ENCODE measurements around the gene PDE2A. TPM values are rescaled to one million over a fixed set of nuclear protein-coding genes. Genes with fewer than 3 reads are reported as not detected.

PDE2A gene
- total RNA-seq, 4 donors from 2014 or later, result 40.6 to 68.8 (median 47.6) TPM

GRCh38 chr11:72609476-72609875 is 64.7 kb downstream of the PDE2A start:
- WGBS, result 89% methylated on average over 8 of the region's 8 CpGs
- DNase-seq (ENCODE audit: extremely low spot score), result no peak
- Histone ChIP-seq H3K9me3 (no peaks in the 10 kb centered on the region), H3K4me3 (no peak overlapping the region), H3K36me3 (peaks cover 0 to 21% (median 6%) of the 10 kb centered on the region in 4 donors), H3K4me1 (peaks cover 14 to 48% (median 34%) of the 10 kb centered on the region in 4 donors), H3K27ac (replicated peaks in 1 of 4) (no peak overlapping the region), H3K27me3 (no peaks in the 10 kb centered on the region)
- intact Hi-C loops (cut with DNase I), result no loop called here
- TF ChIP-seq EP300 (IDR thresholded peaks at IDR 0.05), result no peak
- no peak for TF ChIP-seq CTCF (IDR thresholded peaks at IDR 0.05)
- TF ChIP-seq POLR2AphosphoS5 (IDR thresholded peaks at IDR 0.05), result no peak
- TF ChIP-seq POLR2A (IDR thresholded peaks at IDR 0.05; ENCODE audit: low read depth), result no peak

DNA sequence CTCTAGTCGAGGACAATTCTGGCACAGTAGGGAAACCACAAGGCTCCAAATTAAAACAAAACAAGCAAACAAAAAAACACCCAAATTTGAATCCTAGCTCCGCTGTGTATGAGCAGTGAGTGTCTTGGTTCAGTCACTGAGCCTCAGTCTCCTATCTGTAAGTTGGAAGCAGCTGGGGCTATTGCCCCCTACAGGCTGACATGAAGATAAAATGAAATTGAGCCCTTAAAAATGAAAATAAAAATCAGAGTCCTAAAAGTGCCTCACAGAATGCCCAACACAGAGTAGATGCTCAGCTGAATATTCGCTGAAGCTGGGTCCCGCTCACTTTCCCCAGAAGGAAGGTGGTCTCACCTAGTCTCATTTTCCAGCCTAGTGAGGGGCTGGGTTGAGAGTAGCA is 65.2 kb downstream of the PDE2A start:
- no peak overlapping the region for H3K27ac ChIP-seq (replicated peaks in 1 of 4)
- TF ChIP-seq EP300 (IDR thresholded peaks at IDR 0.05), result no peak
- peak in 2 of 3 experiments; percentile 21 to 39 for TF ChIP-seq CTCF (IDR thresholded peaks at IDR 0.05)
- no peak for TF ChIP-seq POLR2A (IDR thresholded peaks at IDR 0.05; ENCODE audit: low read depth)
- no peak for TF ChIP-seq POLR2AphosphoS5 (IDR thresholded peaks at IDR 0.05)
- no peak for DNase-seq (ENCODE audit: extremely low spot score)
- 84% methylated on average over 4 of the region's 4 CpGs for WGBS
- no peak overlapping the region for H3K4me3 ChIP-seq
- no peaks in the 10 kb centered on the region for H3K27me3 ChIP-seq
- peaks cover 14 to 44% (median 30%) of the 10 kb centered on the region in 4 donors for H3K4me1 ChIP-seq
- H3K36me3 ChIP-seq, result peaks cover 0 to 26% (median 8%) of the 10 kb centered on the region in 4 donors
- intact Hi-C loops (cut with DNase I), result no loop called here
- no peaks in the 10 kb centered on the region for H3K9me3 ChIP-seq

GRCh38 chr11:72607496-72607895 is 66.7 kb downstream of the PDE2A start:
- no peaks in the 10 kb centered on the region for H3K9me3 ChIP-seq
- no peak for TF ChIP-seq CTCF (IDR thresholded peaks at IDR 0.05)
- no peak for TF ChIP-seq POLR2AphosphoS5 (IDR thresholded peaks at IDR 0.05)
- TF ChIP-seq POLR2A (IDR thresholded peaks at IDR 0.05; ENCODE audit: low read depth), result no peak
- TF ChIP-seq EP300 (IDR thresholded peaks at IDR 0.05), result no peak
- no peak overlapping the region for H3K4me3 ChIP-seq
- no peak overlapping the region for H3K27ac ChIP-seq (replicated peaks in 1 of 4)
- no peak for DNase-seq (ENCODE audit: extremely low spot score)
- intact Hi-C loops (cut with DNase I), result no loop called here
- H3K4me1 ChIP-seq, result peaks cover 14 to 31% (median 21%) of the 10 kb centered on the region in 4 donors
- WGBS, result 83% methylated on average over 1 of the region's 2 CpGs
- H3K27me3 ChIP-seq, result no peaks in the 10 kb centered on the region
- H3K36me3 ChIP-seq, result peaks cover 0 to 41% (median 18%) of the 10 kb centered on the region in 4 donors

GRCh38 chr11:72606748-72607468 is 67.3 kb downstream of the PDE2A start:
- Histone ChIP-seq H3K27me3 (no peaks in the 10 kb centered on the region), H3K4me1 (peaks cover 14 to 31% (median 21%) of the 10 kb centered on the region in 4 donors), H3K9me3 (no peaks in the 10 kb centered on the region), H3K4me3 (no peak overlapping the region), H3K27ac (replicated peaks in 1 of 4) (peak overlapping the region in 1 of 4 donors; percentile 34), H3K36me3 (peaks cover 0 to 47% (median 21%) of the 10 kb centered on the region in 4 donors)
- no peak for TF ChIP-seq EP300 (IDR thresholded peaks at IDR 0.05)
- TF ChIP-seq CTCF (IDR thresholded peaks at IDR 0.05), result no peak
- no peak for TF ChIP-seq POLR2AphosphoS5 (IDR thresholded peaks at IDR 0.05)
- no peak for TF ChIP-seq POLR2A (IDR thresholded peaks at IDR 0.05; ENCODE audit: low read depth)
- intact Hi-C loops (cut with DNase I), result no loop called here
- no peak for DNase-seq (ENCODE audit: extremely low spot score)
- 79% methylated on average over 9 of the region's 13 CpGs for WGBS

All from esophagus muscularis mucosa (tissue), 4 donors.